Esophagus (tissue), 2 donors: ENCODE measurements around the gene NDRG3. TPM values are rescaled to one million over a fixed set of nuclear protein-coding genes. Genes with fewer than 3 reads are reported as not detected.
A peak's percentile ranks its signal among the peaks of the same experiment; 100 is the strongest.

ENCODE experiments used
- H3K27ac ChIP-seq, 2 donors: one replicate each; pipeline ENCODE4 v1.5.1; 2013; ENCODE audit warnings: low read depth in 2 of 2, mild to moderate bottlenecking in 2 of 2, inconsistent platforms in 1 of 2, low read length in 1 of 2, moderate library complexity in 1 of 2
- H3K27me3 ChIP-seq, 2 donors: one replicate each; pipeline ENCODE4 v1.6.1; 2013; ENCODE audit warnings: low read length in 2 of 2, control low read depth in 1 of 2, mild to moderate bottlenecking in 1 of 2; ENCODE audit not compliant: insufficient read depth in 2 of 2, control insufficient read depth in 1 of 2
- H3K36me3 ChIP-seq, 2 donors: one replicate each; pipeline ENCODE4 v1.6.1; 2013; ENCODE audit warnings: low read length in 1 of 2; ENCODE audit not compliant: control insufficient read depth in 2 of 2, insufficient read depth in 2 of 2
- H3K4me1 ChIP-seq, 2 donors: one replicate each; pipeline ENCODE4 v1.6.1; 2013; ENCODE audit warnings: low read length in 1 of 2; ENCODE audit not compliant: control insufficient read depth in 2 of 2, insufficient read depth in 2 of 2
- H3K4me3 ChIP-seq, 2 donors: one replicate each; pipeline ENCODE4 v1.5.1; 2013; ENCODE audit warnings: low read length in 2 of 2, mild to moderate bottlenecking in 2 of 2, low read depth in 1 of 2, moderate library complexity in 1 of 2
- H3K9me3 ChIP-seq, 2 donors: one replicate each; pipeline ENCODE4 v1.6.1; 2013; ENCODE audit warnings: mild to moderate bottlenecking in 2 of 2, low read depth in 1 of 2, low read length in 1 of 2, moderate library complexity in 1 of 2; ENCODE audit not compliant: control insufficient read depth in 2 of 2, insufficient read depth in 1 of 2
- WGBS, 2 donors: extraction: QIAGEN DNeasy Blood & Tissue Kit; methylation state at CpG; one replicate each; pipeline ENCODE4 v1.1.7; 2013; 5-methylcytosine and 5-hydroxymethylcytosine counted together
- polyA plus RNA-seq, 2 donors: library from polyadenylated mRNA; stranded (reverse); fragments of 200-250 nt; gene quantifications; one replicate each; pipeline ENCODE4 v1.2.3, GENCODE V29; 2013
- donor health status: healthy with polysubstance abuse.
- donor health status: Bipolar disorder and iron deficiency.

Gene NDRG3
- polyA plus RNA-seq, 2 donors, result 14.6 TPM

- Histone ChIP-seq H3K4me1 (no peaks in the 10 kb centered on the region), H3K4me3 (no peak overlapping the region), H3K9me3 (no peaks in the 10 kb centered on the region), H3K36me3 (peaks cover 5 to 16% of the 10 kb centered on the region in 2 donors), H3K27ac (no peak overlapping the region), H3K27me3 (no peaks in the 10 kb centered on the region)
- 74 to 78% methylated on average over 4 of the region's 4 CpGs for WGBS, 2 donors
These were observed 89.2 kb downstream of the NDRG3 start for GRCh38 chr20:36656733-36657132.

GRCh38 chr20:36655004-36655403, 90.9 kb downstream of the NDRG3 start:
- H3K4me3 ChIP-seq, result no peak overlapping the region
- H3K27ac ChIP-seq, result no peak overlapping the region
- no peaks in the 10 kb centered on the region for H3K9me3 ChIP-seq
- H3K27me3 ChIP-seq, result no peaks in the 10 kb centered on the region
- H3K4me1 ChIP-seq, result no peaks in the 10 kb centered on the region
- WGBS, 2 donors, result 97 to 98% methylated on average over 3 of the region's 3 CpGs
- peaks cover 5 to 18% of the 10 kb centered on the region in 2 donors for H3K36me3 ChIP-seq

- 94 to 95% methylated on average over 8 of the region's 8 CpGs for WGBS, 2 donors
- no peak overlapping the region for H3K27ac ChIP-seq
- H3K36me3 ChIP-seq, result peaks cover 5 to 18% of the 10 kb centered on the region in 2 donors
- H3K9me3 ChIP-seq, result no peaks in the 10 kb centered on the region
- no peaks in the 10 kb centered on the region for H3K27me3 ChIP-seq
- no peak overlapping the region for H3K4me3 ChIP-seq
- no peaks in the 10 kb centered on the region for H3K4me1 ChIP-seq
These were observed 91.4 kb downstream of the NDRG3 start for GRCh38 chr20:36654506-36654905.

GRCh38 chr20:36653456-36653855, 92.4 kb downstream of the NDRG3 start:
- WGBS, 2 donors, result 90 to 91% methylated on average over 9 of the region's 9 CpGs
- Histone ChIP-seq H3K27ac (no peak overlapping the region), H3K4me1 (no peaks in the 10 kb centered on the region), H3K27me3 (no peaks in the 10 kb centered on the region), H3K9me3 (no peaks in the 10 kb centered on the region), H3K4me3 (no peak overlapping the region), H3K36me3 (peaks cover 5 to 18% of the 10 kb centered on the region in 2 donors)

- 66 to 70% methylated on average over 8 of the region's 8 CpGs for WGBS, 2 donors
- H3K4me3 ChIP-seq, result no peak overlapping the region
- H3K9me3 ChIP-seq, result no peaks in the 10 kb centered on the region
- H3K36me3 ChIP-seq, result peaks cover 0 to 5% of the 10 kb centered on the region in 2 donors
- H3K27ac ChIP-seq, result no peak overlapping the region
- H3K27me3 ChIP-seq, result no peaks in the 10 kb centered on the region
- no peaks in the 10 kb centered on the region for H3K4me1 ChIP-seq
These were observed 98.4 kb downstream of the NDRG3 start for GRCh38 chr20:36647196-36648121.

GRCh38 chr20:36646678-36647077, 99.2 kb downstream of the NDRG3 start:
- no peak overlapping the region for H3K4me3 ChIP-seq

GRCh38 chr20:36645998-36646397, 99.9 kb downstream of the NDRG3 start, which contains the start of gene SLA2:
TSS of gene SLA2 (minus strand) at chr20:36646196. CDS start at chr20:36641335, 4,861 bp downstream.
- no peaks in the 10 kb centered on the region for H3K36me3 ChIP-seq
- H3K27me3 ChIP-seq, result no peaks in the 10 kb centered on the region
- no peaks in the 10 kb centered on the region for H3K9me3 ChIP-seq
- H3K4me3 ChIP-seq, result peak within 1 kb of the TSS; percentile 12 to 18
- 57 to 58% methylated on average over 9 of the region's 9 CpGs for WGBS, 2 donors
- H3K27ac ChIP-seq, result peak within 1 kb of the TSS in 1 of 2 donors; percentile 16
- no peaks in the 10 kb centered on the region for H3K4me1 ChIP-seq

More at GRCh38 chr20:36646678-36647077, 99.2 kb downstream of the NDRG3 start:
- H3K27ac ChIP-seq, result no peak overlapping the region
- H3K4me1 ChIP-seq, result no peaks in the 10 kb centered on the region
- 74 to 94% methylated on average over 3 of the region's 3 CpGs for WGBS, 2 donors
- no peaks in the 10 kb centered on the region for H3K27me3 ChIP-seq
- H3K9me3 ChIP-seq, result no peaks in the 10 kb centered on the region
- peaks cover 0 to 2% of the 10 kb centered on the region in 2 donors for H3K36me3 ChIP-seq

GRCh38 chr20:36645353-36645752, 100.5 kb downstream of the NDRG3 start:
- H3K4me1 ChIP-seq, result no peaks in the 10 kb centered on the region
- no peaks in the 10 kb centered on the region for H3K27me3 ChIP-seq
- 71 to 83% methylated on average over 7 of the region's 7 CpGs for WGBS, 2 donors
- no peaks in the 10 kb centered on the region for H3K9me3 ChIP-seq
- peak overlapping the region in 1 of 2 donors; percentile 16 for H3K27ac ChIP-seq
- no peaks in the 10 kb centered on the region for H3K36me3 ChIP-seq
- peak overlapping the region; percentile 12 to 18 for H3K4me3 ChIP-seq

GRCh38 chr20:36644706-36645095, 101.2 kb downstream of the NDRG3 start:
- Histone ChIP-seq H3K36me3 (no peaks in the 10 kb centered on the region), H3K4me1 (no peaks in the 10 kb centered on the region), H3K27me3 (no peaks in the 10 kb centered on the region), H3K4me3 (no peak overlapping the region), H3K27ac (no peak overlapping the region), H3K9me3 (no peaks in the 10 kb centered on the region)
- WGBS, 2 donors, result 70 to 78% methylated on average over 7 of the region's 7 CpGs
